GM21529 (cell line): ENCODE data around the gene ZNF785.
A peak's percentile ranks its signal among the peaks of the same experiment; 100 is the strongest.
"Not testable (repeated sequence)": the region's sequence is repeated elsewhere in the genome, so short reads cannot be mapped to it uniquely, and the experiment has no call there.

Source experiments
- ATAC-seq: cut with Tn5 transposase; IDR thresholded peaks from one replicate; pipeline ENCODE4 v1.9.1; 2021; ENCODE audit not compliant: unreplicated experiment

ZNF785 gene

DNA sequence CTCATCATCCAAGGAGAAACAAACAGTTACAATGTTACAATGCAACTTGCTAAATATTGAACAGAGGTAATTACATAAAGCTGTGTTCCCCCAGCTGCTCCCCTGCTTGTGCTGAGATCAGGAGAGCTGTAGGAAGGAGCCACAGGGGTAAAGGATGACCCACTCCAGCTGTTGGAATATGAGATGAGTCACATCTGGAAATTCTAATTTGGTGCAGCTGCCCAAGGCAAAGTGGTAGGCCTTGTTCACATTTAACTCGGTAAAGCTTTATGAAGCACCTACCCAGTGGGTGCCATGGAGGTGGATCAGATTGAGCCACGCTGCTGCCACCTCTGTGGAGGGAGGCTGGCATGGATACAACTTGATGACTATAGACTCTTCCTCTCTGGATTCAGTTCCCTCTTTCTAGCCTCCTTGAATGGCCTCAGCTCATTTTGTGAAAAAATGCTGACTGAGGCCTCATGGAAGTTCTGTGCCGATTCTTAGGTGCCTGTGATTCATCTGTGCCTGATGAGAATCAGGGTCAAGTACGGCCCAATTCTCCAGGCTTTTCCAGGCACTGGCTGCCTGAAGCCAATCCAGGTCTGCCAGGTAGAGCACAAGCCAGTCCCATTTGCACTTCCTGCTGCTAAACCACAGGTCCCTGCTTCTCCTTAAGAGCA is 17.2 kb upstream of the ZNF785 start:
- ATAC-seq, result no peak

GRCh38 chr16:30601966-30602365 is 16.5 kb upstream of the ZNF785 start:
- no peak for ATAC-seq

DNA sequence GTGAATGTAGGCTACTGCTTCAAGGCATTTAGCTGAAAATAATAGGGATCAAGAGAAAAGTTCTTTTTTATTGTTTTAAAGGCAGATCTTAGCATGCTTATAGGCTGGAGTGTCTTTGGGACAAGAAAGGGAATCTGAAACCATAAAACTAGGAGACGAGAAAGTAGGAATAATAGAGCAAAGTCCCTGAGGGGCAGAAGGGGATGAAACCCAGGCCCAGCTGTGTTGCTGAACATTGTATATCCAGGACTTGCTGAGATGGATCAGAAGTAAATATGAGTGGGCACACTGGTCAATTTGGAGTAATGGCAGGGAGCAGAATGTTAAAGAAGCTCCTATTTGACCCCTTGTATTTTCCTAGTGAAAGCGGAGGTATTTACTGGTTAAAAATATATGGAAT is 15.4 kb upstream of the ZNF785 start:
- ATAC-seq, result no peak

GRCh38 chr16:30600215-30600614 is 14.7 kb upstream of the ZNF785 start:
- ATAC-seq, result no peak

DNA sequence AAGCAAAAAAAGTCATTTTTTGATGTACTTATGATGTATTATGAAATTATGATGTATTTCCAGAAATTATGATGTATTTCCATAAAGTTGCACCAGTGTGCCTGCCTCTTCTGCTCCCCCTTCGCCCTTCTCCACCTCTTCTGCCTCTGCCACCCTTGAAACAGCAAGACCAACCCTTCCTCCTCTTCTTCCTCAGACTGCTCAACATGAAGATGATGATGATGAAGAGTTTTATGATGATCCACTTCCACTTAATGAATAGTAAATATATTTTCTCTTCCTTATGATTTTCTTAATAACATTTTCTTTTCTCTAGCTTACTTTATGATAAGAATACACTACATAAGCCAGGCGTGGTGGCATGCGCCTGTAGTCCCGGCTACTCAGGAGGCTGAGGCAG is 7.4 kb upstream of the ZNF785 start:
- no peak for ATAC-seq

DNA sequence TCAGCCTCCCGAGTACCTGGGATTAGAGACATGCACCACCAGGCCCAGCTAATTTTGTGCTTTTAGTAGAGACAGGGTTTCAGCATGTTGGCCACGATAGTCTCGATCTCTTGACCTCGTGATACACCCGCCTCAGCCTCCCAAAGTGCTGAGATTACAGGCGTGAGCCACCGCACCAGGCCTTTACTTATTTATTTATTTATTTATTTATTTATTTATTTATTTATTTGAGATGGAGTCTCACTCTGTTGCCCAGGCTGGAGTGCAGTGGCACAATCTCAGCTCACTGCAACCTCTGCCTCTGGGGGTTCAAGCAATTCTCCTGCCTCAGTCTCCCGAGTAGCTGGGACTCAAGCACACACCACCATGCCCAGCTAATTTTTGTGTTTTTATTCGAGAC is 5.4 kb upstream of the ZNF785 start:
- not testable (repeated sequence) for ATAC-seq

GRCh38 chr16:30589582-30589981 is 4.1 kb upstream of the ZNF785 start:
- not testable (repeated sequence) for ATAC-seq

DNA sequence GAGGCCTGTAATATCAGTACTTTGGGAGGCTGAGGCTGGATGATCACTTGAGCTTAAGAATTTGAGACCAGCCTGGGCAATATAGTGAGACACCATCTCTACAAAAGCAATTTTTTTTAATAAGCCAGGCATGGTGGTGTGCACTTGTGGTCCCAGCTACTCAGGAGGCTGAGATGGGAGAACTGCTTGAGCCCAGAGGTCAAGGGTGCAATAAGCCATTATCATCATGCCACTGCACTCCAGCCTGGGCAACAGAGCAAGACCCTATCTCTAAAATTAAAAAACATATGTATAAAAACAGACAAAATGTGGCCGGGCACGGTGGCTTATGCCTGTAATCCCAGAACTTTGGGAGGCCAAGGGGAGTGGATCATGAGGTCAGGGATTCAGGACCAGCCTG is 3.2 kb upstream of the ZNF785 start:
- ATAC-seq, result no peak

DNA sequence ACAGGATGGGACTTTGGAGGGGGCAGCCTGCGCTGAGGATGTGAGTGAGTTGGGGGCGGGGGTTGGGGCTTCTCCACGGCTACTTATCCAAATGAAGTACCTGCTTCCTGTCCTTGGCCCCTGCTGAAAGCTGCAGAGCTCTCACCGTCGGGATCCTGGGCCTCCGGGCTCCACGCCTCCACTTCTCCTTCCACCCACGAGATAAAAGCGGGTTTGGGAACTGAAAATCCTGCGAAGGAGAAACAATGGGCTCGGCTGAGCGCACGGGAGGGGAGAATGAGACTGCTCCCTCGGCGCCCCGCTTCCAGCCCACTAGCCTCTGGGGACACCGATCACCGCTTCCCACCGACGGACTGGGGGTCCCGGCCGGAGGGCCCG is 486 bp downstream of the ZNF785 start:
- ATAC-seq, result peak; percentile 40

GRCh38 chr16:30582611-30583340 is 2.7 kb downstream of the ZNF785 start:
- no peak for ATAC-seq

DNA sequence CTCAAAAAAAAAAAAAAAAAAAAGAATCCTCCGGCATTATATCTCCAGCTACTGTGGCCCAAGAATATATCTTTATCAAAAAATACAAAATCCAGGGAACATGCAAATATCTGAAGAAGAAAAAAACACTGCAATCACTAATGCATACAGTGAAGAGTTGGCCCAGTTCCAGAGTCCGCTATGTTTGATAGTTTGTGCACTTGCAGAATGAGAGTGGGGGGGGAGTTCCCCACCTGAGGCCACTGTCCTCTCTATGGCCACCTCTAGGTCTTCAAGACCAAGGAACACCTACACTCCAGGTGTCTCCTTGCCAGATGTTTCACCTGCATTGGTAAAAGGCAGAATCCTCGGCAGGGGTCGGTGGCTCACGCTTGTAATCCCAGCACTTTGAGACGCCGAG is 4.0 kb downstream of the ZNF785 start:
- ATAC-seq, result no peak

DNA sequence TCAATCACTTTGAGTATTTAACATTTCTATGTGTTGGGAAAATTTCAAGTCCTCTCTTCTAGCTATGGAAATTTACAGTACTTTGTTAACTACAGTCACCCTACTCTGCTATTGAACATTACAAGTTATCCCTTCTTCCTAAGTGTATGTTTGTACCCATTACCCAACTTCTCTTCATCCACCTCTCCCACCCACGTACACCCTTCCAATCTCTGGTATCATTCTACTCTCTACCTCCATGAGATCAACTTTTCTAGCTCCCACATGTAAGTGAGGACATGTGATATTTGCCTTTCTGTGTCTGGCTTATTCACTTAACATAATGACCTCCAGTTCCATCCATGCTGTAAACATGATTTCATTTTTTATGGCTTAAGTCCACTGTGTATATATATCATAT is 10.8 kb downstream of the ZNF785 start:
- no peak for ATAC-seq

DNA sequence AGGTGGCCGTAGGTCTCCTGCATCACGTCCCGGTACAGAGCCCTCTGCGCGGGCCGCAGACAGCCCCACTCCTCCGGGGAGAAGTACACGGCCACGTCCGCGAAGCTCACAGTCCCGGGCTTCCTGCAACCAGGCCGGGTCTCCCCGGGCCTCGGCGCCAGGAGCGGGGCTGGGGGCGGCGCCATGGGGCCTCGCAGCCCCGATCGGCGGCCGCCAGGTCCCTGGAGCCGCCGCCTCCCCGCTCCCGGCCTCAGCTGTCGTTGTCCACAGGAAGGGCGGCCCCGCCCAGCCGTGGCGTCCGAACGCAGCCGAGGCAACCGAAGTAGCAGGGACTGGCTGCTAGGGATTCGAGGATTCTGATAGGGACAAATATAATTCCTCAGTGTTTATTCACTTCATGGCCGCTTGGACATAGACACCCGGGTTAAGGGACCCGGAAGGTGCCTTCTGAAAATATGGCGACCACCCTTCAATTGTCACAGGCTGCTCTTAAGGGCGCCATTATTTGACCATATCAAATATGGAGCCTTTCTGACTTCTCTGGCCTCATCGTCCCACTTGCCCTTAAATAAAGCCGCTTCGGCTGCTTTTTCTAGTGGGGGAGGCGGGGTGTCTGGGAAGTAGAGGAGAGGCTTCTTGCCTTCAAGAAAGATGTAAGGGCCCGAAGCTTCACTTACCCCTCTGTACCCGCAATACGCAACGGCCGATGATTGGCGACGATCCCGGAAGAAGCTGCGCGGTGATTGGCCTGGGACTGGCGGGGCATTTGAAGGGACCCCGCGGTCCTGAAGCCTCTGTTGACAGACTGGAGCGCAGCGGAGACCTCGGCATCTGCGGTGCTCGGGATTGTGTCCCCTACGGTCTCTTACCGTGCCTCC is 13.8 kb downstream of the ZNF785 start, which contains the start of gene ZNF688:
Gene ZNF688, minus strand, starts transcription at position 270 of the 878 bp plus-strand sequence. Its CDS starts 85 bp downstream, at position 185.
- peak; percentile 72 for ATAC-seq

GRCh38 chr16:30570636-30571444 is 14.7 kb downstream of the ZNF785 start:
- ATAC-seq, result no peak

GRCh38 chr16:30569746-30570635 is 15.5 kb downstream of the ZNF785 start:
- ATAC-seq, result no peak

- ATAC-seq, result no peak
Measured at GRCh38 chr16:30569281-30569680, 16.2 kb downstream of the ZNF785 start.

DNA sequence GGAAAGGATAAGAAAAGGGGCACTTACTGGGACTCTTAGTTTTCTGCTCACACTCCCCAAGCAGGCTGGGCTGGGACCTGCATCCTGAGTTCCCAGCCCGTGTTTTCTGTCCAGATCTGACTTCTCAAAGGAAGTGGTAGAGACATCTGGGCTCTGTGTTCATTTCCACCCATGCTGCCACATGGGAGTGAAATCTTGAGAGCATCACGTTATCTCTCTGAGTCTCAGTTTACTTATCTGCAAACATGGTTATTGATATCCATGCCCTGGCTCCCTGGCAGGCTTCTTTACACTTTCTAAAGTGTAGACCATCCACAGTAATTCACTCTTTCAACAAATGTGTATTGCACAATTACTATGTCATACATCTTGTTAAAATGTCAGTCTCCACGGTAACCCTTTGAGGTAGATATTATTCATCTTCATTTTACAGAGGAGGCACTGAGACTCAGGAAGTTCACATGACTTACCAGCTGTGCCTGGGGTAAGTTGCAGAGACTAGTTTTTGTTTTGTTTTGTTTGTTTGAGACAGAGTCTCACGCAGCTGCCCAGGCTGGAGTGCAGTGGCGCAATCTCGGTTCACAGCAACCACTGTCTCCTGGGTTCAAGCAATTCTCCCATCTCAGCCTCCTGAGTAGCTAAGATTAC is 17.4 kb downstream of the ZNF785 start:
- no peak for ATAC-seq

DNA sequence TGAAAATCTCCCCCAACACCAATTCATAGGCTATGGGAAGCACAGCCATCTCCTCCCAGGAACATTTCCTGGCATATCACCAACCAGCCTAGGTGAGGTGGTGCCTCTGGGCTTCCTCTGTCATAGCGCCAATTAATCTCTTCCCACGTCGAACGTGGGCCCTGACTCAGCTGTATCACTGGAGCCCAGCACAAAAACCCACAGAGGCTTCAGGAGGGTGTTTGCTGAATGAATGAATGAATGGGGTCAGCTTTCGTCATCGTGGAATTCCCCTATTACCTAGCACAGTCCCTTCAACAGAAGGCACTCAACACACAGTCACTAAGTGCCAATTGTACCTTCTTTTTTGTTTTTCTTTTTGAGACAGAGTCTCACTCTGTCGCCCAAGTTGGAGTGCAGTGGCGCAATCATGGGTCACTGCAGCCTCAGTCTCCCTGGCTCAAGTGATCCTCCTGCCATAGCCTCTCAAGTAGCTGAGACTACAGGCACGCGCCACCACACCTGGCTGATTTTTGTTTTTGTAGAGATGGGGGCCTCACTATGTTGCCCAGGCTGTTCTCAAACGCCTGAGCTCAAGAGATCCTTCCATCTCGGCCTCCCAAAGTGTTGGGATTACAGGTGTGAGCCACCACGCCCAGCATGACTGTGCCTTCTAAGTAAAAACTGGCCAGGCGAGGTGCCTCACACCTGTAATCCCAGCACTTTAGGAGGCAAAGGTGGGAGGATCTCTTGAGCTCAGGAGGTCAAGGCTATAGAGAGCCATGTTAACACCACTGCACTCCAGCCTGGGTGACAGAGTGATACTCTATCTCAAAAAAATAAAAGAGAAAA is 18.1 kb downstream of the ZNF785 start:
- ATAC-seq, result no peak
